MM.1S (cell line): Measurements from ENCODE around the gene PSMG2.

ENCODE experiments used
- DNase-seq: peaks from one replicate; pipeline ENCODE4 v3.0.0-alpha.2; 2015
- H2AFZ ChIP-seq: fragments of 300-600 bp; sonication (generic); 2 replicates; pipeline ENCODE4 v1.6.0; 2016; ENCODE audit warnings: antibody characterized with exemption, low read length
- H3F3A ChIP-seq: fragments of 300-600 bp; sonication (generic); 2 replicates; pipeline ENCODE4 v1.6.1; 2016; ENCODE audit warnings: mild to moderate bottlenecking, antibody characterized with exemption, low read length, moderate library complexity, mixed read lengths; ENCODE audit not compliant: insufficient read depth
- H3K27ac ChIP-seq: fragments of 300-600 bp; sonication (generic); 2 replicates; pipeline ENCODE4 v1.5.1; 2016; ENCODE audit warnings: mild to moderate bottlenecking, low read length
- H3K27me3 ChIP-seq: fragments of 300-600 bp; sonication (generic); replicated peaks from 2 replicates; pipeline ENCODE4 v1.6.0; 2016; ENCODE audit warnings: low read length; ENCODE audit not compliant: insufficient read depth
- H3K36me3 ChIP-seq: fragments of 300-600 bp; sonication (generic); replicated peaks from 2 replicates; pipeline ENCODE4 v1.6.1; 2016; ENCODE audit warnings: mild to moderate bottlenecking, low read length, mixed read lengths; ENCODE audit not compliant: insufficient read depth
- H3K4me1 ChIP-seq: fragments of 300-600 bp; sonication (generic); 2 replicates; pipeline ENCODE4 v1.6.1; 2016; ENCODE audit warnings: low read length, mixed read lengths
- H3K4me2 ChIP-seq: fragments of 300-600 bp; sonication (generic); 2 replicates; pipeline ENCODE4 v1.6.0; 2016; ENCODE audit warnings: low read depth, low read length
- H3K4me3 ChIP-seq: fragments of 300-600 bp; sonication (generic); 2 replicates; pipeline ENCODE4 v1.5.1; 2016; ENCODE audit warnings: low read length, mixed read lengths
- H3K79me2 ChIP-seq: fragments of 300-600 bp; sonication (generic); 2 replicates; pipeline ENCODE4 v1.6.1; 2016; ENCODE audit warnings: mixed run types, low read length, mixed read lengths
- H3K9ac ChIP-seq: fragments of 300-600 bp; sonication (generic); 2 replicates; pipeline ENCODE4 v1.6.1; 2016; ENCODE audit warnings: low read length, mixed read lengths
- H3K9me2 ChIP-seq: fragments of 300-600 bp; sonication (generic); replicated peaks from 2 replicates; pipeline ENCODE4 v1.6.1; 2016; ENCODE audit warnings: mild to moderate bottlenecking, low read length, mixed read lengths; ENCODE audit not compliant: insufficient read depth
- H3K9me3 ChIP-seq: fragments of 300-600 bp; sonication (generic); replicated peaks from 2 replicates; pipeline ENCODE4 v1.6.1; 2016; ENCODE audit warnings: mild to moderate bottlenecking, low read length, mixed read lengths; ENCODE audit not compliant: insufficient read depth
- H4K20me1 ChIP-seq: fragments of 300-600 bp; sonication (generic); 2 replicates; pipeline ENCODE4 v1.6.1; 2016; ENCODE audit warnings: mild to moderate bottlenecking, low read length, moderate library complexity, mixed read lengths; ENCODE audit not compliant: insufficient read depth
- EZH2 ChIP-seq: fragments of 300-600 bp; sonication (generic); optimal IDR thresholded peaks from 2 replicates; pipeline ENCODE3; 2017; ENCODE audit warnings: low read depth, mild to moderate bottlenecking, antibody characterized with exemption, low read length, mixed read lengths
- EZH2phosphoT487 ChIP-seq: fragments of 300-600 bp; sonication (generic); IDR thresholded peaks from 2 replicates; pipeline ENCODE4 v1.6.1; 2018; ENCODE audit warnings: antibody characterized with exemption, low read length
- TF ChIP-seq, protein P1 (sequence below): fragments of 300-600 bp; sonication (generic); IDR thresholded peaks from 2 replicates; pipeline ENCODE4 v1.5.1; 2016; ENCODE audit warnings: antibody characterized with exemption, low read length, mixed read lengths

The PSMG2 gene

DNA sequence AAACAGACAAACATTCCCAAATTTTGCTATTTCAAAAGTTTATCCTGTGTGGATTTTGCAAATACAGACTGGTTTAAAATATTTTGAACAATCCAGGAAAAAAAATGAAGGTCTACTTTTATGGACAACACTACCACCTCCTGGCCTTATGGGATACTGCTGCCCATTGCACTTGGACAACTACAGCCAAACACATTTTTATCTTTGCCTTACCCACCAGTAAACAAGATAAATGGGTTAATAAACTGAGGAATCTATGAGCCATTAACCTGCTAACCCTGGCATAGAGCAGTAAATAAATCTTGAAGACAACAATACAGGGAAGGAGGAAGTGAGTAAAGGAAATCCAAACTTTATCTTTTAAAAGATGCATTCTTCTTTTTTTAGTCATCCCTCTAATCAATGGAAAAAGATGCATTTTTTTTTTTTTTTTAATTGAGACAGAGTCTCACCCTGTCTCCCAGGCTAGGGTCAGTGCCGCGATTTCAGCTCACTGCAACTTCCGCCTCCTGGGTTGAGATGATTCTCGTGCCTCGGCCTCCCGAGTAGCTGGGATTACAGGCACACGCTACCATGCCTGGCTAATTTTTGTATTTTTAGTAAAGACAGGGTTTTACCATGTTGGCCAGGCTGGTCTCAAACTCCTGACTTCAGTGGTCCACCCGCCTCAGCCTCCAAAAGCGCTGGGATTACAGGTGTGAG lies 42.8 kb upstream of the PSMG2 start:
- TF ChIP-seq, protein P1, sequence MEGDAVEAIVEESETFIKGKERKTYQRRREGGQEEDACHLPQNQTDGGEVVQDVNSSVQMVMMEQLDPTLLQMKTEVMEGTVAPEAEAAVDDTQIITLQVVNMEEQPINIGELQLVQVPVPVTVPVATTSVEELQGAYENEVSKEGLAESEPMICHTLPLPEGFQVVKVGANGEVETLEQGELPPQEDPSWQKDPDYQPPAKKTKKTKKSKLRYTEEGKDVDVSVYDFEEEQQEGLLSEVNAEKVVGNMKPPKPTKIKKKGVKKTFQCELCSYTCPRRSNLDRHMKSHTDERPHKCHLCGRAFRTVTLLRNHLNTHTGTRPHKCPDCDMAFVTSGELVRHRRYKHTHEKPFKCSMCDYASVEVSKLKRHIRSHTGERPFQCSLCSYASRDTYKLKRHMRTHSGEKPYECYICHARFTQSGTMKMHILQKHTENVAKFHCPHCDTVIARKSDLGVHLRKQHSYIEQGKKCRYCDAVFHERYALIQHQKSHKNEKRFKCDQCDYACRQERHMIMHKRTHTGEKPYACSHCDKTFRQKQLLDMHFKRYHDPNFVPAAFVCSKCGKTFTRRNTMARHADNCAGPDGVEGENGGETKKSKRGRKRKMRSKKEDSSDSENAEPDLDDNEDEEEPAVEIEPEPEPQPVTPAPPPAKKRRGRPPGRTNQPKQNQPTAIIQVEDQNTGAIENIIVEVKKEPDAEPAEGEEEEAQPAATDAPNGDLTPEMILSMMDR: peak; percentile 81
- TF ChIP-seq EZH2: no peak
- H3K4me2 ChIP-seq: no peak overlapping the region
- peaks cover 11% of the 10 kb centered on the region; the same call in 1 of the 2 replicates for H3K27me3 ChIP-seq
- H3F3A ChIP-seq: peaks cover 8% of the 10 kb centered on the region; the same call in 1 of the 2 replicates
- no peak overlapping the region for H3K27ac ChIP-seq
- peaks cover 5% of the 10 kb centered on the region; the same call in 1 of the 2 replicates for H3K4me1 ChIP-seq
- no peaks in the 10 kb centered on the region for H3K9me3 ChIP-seq
- no peak overlapping the region for H2AFZ ChIP-seq
- H3K9me2 ChIP-seq: no peaks in the 10 kb centered on the region
- no peaks in the 10 kb centered on the region for H4K20me1 ChIP-seq
- H3K36me3 ChIP-seq: no peaks in the 10 kb centered on the region
- no peak overlapping the region for H3K9ac ChIP-seq
- DNase-seq: peak; percentile 52
- H3K4me3 ChIP-seq: no peak overlapping the region
- H3K79me2 ChIP-seq: no peaks in the 10 kb centered on the region

DNA sequence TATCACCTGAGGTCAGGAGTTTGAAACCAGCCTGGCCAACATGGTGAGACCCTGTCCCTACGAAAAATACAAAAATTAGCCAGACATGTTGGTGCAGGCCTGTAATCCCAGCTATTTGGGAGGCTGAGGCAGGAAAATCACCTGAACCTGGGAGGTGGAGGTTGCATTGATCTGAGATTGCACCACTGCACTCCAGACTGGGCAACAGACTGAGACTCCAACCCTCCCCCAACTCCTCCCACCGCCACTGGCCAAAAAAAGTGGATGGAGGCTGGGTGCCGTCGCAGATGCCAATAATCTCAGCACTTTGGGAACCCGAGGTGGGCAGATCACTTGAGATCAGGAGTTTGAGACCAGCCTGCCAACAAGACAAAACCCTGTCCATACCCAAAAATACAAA lies 34.8 kb upstream of the PSMG2 start:
- Histone ChIP-seq H3K9ac (no peak overlapping the region), H3K4me2 (no peak overlapping the region), H3K4me3 (no peak overlapping the region), H4K20me1 (no peaks in the 10 kb centered on the region), H3F3A (no peaks in the 10 kb centered on the region), H3K9me3 (no peaks in the 10 kb centered on the region), H3K79me2 (no peaks in the 10 kb centered on the region), H2AFZ (no peak overlapping the region), H3K4me1 (no peaks in the 10 kb centered on the region), H3K36me3 (no peaks in the 10 kb centered on the region; the same call in 1 of the 2 replicates), H3K27ac (no peak overlapping the region), H3K9me2 (no peaks in the 10 kb centered on the region), H3K27me3 (no peaks in the 10 kb centered on the region)
- no peak for DNase-seq
- no peak for TF ChIP-seq EZH2phosphoT487
- TF ChIP-seq EZH2: no peak
- TF ChIP-seq, protein P1: no peak

DNA sequence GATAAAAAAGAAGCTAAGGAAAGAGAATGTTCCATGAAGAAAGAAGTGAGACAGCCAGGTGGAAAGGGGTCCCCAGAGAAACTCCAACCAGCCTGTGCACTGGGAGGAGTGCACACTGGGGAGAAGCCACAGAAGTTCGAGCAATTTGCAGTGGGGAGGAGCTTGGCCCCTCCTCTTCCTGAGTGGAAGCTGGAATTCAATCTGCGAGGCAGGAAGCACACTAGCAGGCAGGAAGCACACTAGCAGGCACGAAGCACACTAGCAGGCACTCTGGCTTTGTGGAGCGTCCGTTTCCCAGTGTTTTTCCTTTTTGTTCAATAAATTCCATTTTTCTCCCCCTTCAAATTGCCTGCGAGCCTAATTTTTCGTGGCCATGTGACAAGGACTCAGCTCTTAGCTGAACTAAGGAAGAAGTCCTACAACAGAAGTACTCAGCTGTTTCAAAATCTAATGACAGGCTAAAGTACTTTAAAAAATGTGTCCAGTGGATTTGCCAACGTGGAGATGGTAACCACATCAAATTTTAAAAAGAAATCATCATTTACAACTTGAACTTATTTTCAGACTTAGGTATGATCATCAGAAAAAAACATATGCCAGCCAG lies 23.6 kb upstream of the PSMG2 start:
- H3K27me3 ChIP-seq: no peaks in the 10 kb centered on the region
- H3K9ac ChIP-seq: no peak overlapping the region
- H3K27ac ChIP-seq: no peak overlapping the region
- peaks cover 4% of the 10 kb centered on the region; the same call in 1 of the 2 replicates for H3K36me3 ChIP-seq
- no peaks in the 10 kb centered on the region for H3K79me2 ChIP-seq
- H3K4me1 ChIP-seq: no peaks in the 10 kb centered on the region
- H3K4me2 ChIP-seq: no peak overlapping the region
- no peaks in the 10 kb centered on the region for H4K20me1 ChIP-seq
- no peak for DNase-seq
- H2AFZ ChIP-seq: no peak overlapping the region
- TF ChIP-seq EZH2: no peak
- TF ChIP-seq EZH2phosphoT487: no peak
- TF ChIP-seq, protein P1: no peak
- no peaks in the 10 kb centered on the region for H3F3A ChIP-seq
- no peaks in the 10 kb centered on the region for H3K9me2 ChIP-seq
- no peak overlapping the region for H3K4me3 ChIP-seq
- H3K9me3 ChIP-seq: no peaks in the 10 kb centered on the region
